Brain microvascular endothelial cell (primary cell): ENCODE results near the gene PPM1J.

Experiments
- DNase-seq: peaks from one replicate; pipeline ENCODE4 v3.0.0-alpha.2; 2020
- H3K27ac ChIP-seq: fragments of 250-450 bp; sonication (Bioruptor Pico); 2 replicates; pipeline ENCODE4 v1.5.1; 2020; ENCODE audit warnings: mild to moderate bottlenecking, moderate library complexity
- H3K27me3 ChIP-seq: fragments of 250-450 bp; sonication (Bioruptor Pico); replicated peaks from 2 replicates; pipeline ENCODE4 v1.5.1; 2020; ENCODE audit warnings: mild to moderate bottlenecking
- H3K36me3 ChIP-seq: fragments of 250-450 bp; sonication (Bioruptor Pico); replicated peaks from 2 replicates; pipeline ENCODE4 v1.5.1; 2020; ENCODE audit warnings: mild to moderate bottlenecking
- H3K4me3 ChIP-seq: 2 replicates; pipeline ENCODE4 v1.5.1; 2011; ENCODE audit warnings: low read depth, mild to moderate bottlenecking, control low read depth, low read length, moderate library complexity
- CTCF ChIP-seq: IDR thresholded peaks from 2 replicates; pipeline ENCODE4 v1.5.1; 2011; ENCODE audit warnings: low read depth, mild to moderate bottlenecking, moderate library complexity, low read length, control low read depth, inconsistent platforms; ENCODE audit errors: missing control alignments
- in situ Hi-C: cut with HindIII; loops from 2 replicates; pipeline ENCODE4 v1.10.0; 2017; ENCODE audit warnings: low sequenced_read_pairs, low pct_ligation_motif_present

Gene PPM1J

GRCh38 chr1:112717263-112717873, 2.2 kb upstream of the PPM1J start:
- no peak overlapping the region for H3K4me3 ChIP-seq
- DNase-seq, result no peak
- no peaks in the 10 kb centered on the region for H3K36me3 ChIP-seq
- no peaks in the 10 kb centered on the region for H3K27me3 ChIP-seq
- no peak overlapping the region for H3K27ac ChIP-seq
- in situ Hi-C loops, result no loop called here
- TF ChIP-seq CTCF, result no peak

GRCh38 chr1:112716133-112716720, 1.1 kb upstream of the PPM1J start:
- Histone ChIP-seq H3K27me3 (no peaks in the 10 kb centered on the region), H3K27ac (no peak overlapping the region), H3K36me3 (no peaks in the 10 kb centered on the region), H3K4me3 (peak overlapping the region; percentile 66)
- in situ Hi-C loops, result no loop called here
- TF ChIP-seq CTCF, result peak; percentile 97
- DNase-seq, result peak; percentile 87

- in situ Hi-C loops, result no loop called here
- H3K27me3 ChIP-seq, result no peaks in the 10 kb centered on the region
- TF ChIP-seq CTCF, result peak; percentile 18
- no peaks in the 10 kb centered on the region for H3K36me3 ChIP-seq
- H3K4me3 ChIP-seq, result peak overlapping the region; percentile 56
- H3K27ac ChIP-seq, result no peak overlapping the region
- DNase-seq, result no peak
Observed at GRCh38 chr1:112714313-112715263, 544 bp downstream of the PPM1J start.

GRCh38 chr1:112713466-112714312, 1.4 kb downstream of the PPM1J start:
- H3K27me3 ChIP-seq, result no peaks in the 10 kb centered on the region
- in situ Hi-C loops, result no loop called here
- DNase-seq, result no peak
- H3K27ac ChIP-seq, result no peak overlapping the region
- peak overlapping the region; percentile 56 for H3K4me3 ChIP-seq
- no peaks in the 10 kb centered on the region for H3K36me3 ChIP-seq
- no peak for TF ChIP-seq CTCF

- DNase-seq, result no peak
- Histone ChIP-seq H3K27me3 (no peaks in the 10 kb centered on the region), H3K4me3 (no peak overlapping the region), H3K27ac (no peak overlapping the region), H3K36me3 (no peaks in the 10 kb centered on the region)
- in situ Hi-C loops, result no loop called here
- TF ChIP-seq CTCF, result no peak
Observed at GRCh38 chr1:112712701-112713128, 2.4 kb downstream of the PPM1J start.
